Activated CD8-positive, alpha-beta T cell treated with anti-CD3 and anti-CD28 coated beads for 36 hours (primary cell): Measurements from ENCODE around the gene MEIS1. TPM values are rescaled to one million over a fixed set of nuclear protein-coding genes. Genes with fewer than 3 reads are reported as not detected.

Experiments
- ATAC-seq: fragments of 200-7000 bp; cut with Tn5 transposase; one replicate; pipeline ENCODE4 v1.10.0; 2021; ENCODE audit warnings: mild to moderate bottlenecking, moderate library complexity
- CTCF ChIA-PET: fragments of 350-600 bp; sonication (Branson Sonifier 250); formaldehyde crosslinking; loops from one replicate; lab custom pipeline; 2021; ENCODE audit warnings: antibody characterized with exemption; lab: Charles Lee
- POLR2A ChIA-PET: fragments of 350-600 bp; sonication (Branson Sonifier 250); formaldehyde crosslinking; loops from one replicate; lab custom pipeline; 2021; ENCODE audit warnings: antibody characterized with exemption; lab: Charles Lee
- DNase-seq: peaks from one replicate; pipeline ENCODE4 v3.0.0-alpha.2; 2020
- H3K27ac Mint-ChIP-seq: one replicate; pipeline ENCODE4 v1.8.0; 2021; ENCODE audit warnings: mild to moderate bottlenecking, mixed read lengths
- H3K27me3 Mint-ChIP-seq: one replicate; pipeline ENCODE4 v1.8.0; 2021; ENCODE audit warnings: mixed read lengths
- H3K36me3 Mint-ChIP-seq: one replicate; pipeline ENCODE4 v1.8.0; 2021; ENCODE audit warnings: low read depth, mixed read lengths
- H3K4me1 Mint-ChIP-seq: one replicate; pipeline ENCODE4 v1.8.0; 2021; ENCODE audit warnings: low read depth, mixed read lengths
- H3K4me3 Mint-ChIP-seq: one replicate; pipeline ENCODE4 v1.8.0; 2021; ENCODE audit warnings: mild to moderate bottlenecking, moderate library complexity, mixed read lengths
- H3K9me3 Mint-ChIP-seq: one replicate; pipeline ENCODE4 v1.8.0; 2021; ENCODE audit warnings: mixed read lengths
- intact Hi-C: fragments of 100-400 bp; cut with micrococcal nuclease; formaldehyde crosslinking; loops from one replicate; pipeline ENCODE4 v1.10.0; 2022
- total RNA-seq, 2 experiments: library from RNA; stranded (reverse); gene quantifications; one replicate each; pipeline ENCODE4 v1.2.3, GENCODE V29; 2021
- TF ChIP-seq, protein P1 (sequence below): fragments of 200-600 bp; IDR thresholded peaks from one replicate; pipeline ENCODE4 v1.8.0; 2022; ENCODE audit warnings: antibody characterized with exemption, mild to moderate bottlenecking

The MEIS1 gene
- total RNA-seq, 2 experiments from 2014 or later = not detected

DNA sequence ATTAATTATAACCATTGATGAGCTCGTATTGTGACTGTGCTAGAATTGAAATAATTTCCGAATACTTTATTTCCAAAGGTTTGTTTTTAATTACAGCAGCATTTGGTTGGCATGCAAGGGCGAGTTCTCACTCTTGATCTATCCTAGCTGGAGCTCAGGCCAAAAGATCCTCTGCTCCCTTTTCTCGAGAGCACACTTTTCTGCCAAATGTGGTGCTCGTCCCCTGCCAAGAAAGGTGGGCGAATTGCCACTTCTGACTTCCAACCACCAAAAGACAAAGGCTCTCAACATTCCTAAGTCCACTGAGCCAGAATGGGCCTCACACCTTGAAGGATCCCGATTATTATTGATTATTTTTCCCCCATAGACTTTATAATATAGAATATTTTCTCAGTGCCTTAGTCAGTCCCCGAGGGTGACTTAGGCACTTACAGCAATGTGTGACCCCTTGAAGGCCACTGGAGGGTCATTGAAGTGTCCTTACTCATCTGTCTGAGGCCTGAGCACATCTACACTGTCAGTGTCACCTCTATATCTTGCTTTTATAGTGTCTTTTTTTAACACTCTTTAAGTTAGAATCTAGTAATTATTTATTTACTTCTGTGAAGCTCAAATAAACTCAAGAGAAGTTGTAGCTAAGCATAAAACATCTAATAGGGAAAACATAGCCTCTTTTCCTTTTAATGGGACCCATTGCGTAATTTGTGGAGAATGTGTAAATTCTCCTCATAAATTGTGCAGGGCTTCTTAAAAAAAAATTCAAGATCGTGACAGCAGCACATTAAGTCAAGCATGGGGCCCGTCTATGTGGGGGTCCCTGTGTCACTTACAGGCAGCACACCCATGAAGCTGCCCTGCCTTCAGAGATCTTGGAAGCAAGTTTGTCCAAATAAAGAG lies 98.3 kb downstream of the MEIS1 start:
- TF ChIP-seq, protein P1, sequence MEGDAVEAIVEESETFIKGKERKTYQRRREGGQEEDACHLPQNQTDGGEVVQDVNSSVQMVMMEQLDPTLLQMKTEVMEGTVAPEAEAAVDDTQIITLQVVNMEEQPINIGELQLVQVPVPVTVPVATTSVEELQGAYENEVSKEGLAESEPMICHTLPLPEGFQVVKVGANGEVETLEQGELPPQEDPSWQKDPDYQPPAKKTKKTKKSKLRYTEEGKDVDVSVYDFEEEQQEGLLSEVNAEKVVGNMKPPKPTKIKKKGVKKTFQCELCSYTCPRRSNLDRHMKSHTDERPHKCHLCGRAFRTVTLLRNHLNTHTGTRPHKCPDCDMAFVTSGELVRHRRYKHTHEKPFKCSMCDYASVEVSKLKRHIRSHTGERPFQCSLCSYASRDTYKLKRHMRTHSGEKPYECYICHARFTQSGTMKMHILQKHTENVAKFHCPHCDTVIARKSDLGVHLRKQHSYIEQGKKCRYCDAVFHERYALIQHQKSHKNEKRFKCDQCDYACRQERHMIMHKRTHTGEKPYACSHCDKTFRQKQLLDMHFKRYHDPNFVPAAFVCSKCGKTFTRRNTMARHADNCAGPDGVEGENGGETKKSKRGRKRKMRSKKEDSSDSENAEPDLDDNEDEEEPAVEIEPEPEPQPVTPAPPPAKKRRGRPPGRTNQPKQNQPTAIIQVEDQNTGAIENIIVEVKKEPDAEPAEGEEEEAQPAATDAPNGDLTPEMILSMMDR = no peak
- DNase-seq (no peak), ATAC-seq (no peak)
- ChIA-PET CTCF (no interaction called here), POLR2A (no interaction called here)
- Mint-ChIP-seq H3K4me3 (no peak overlapping the region), H3K4me1 (no peaks in the 10 kb centered on the region), H3K36me3 (no peaks in the 10 kb centered on the region), H3K9me3 (no peaks in the 10 kb centered on the region), H3K27ac (no peak overlapping the region), H3K27me3 (no peaks in the 10 kb centered on the region)
- intact Hi-C loops = no loop called here

- ATAC-seq (no peak), DNase-seq (no peak)
- Mint-ChIP-seq H3K27me3 (no peaks in the 10 kb centered on the region), H3K4me3 (no peak overlapping the region), H3K36me3 (no peaks in the 10 kb centered on the region), H3K9me3 (no peaks in the 10 kb centered on the region), H3K4me1 (no peaks in the 10 kb centered on the region), H3K27ac (no peak overlapping the region)
- ChIA-PET POLR2A (no interaction called here), CTCF (no interaction called here)
- intact Hi-C loops = no loop called here
- TF ChIP-seq, protein P1 = no peak
These were observed 99.5 kb downstream of the MEIS1 start for GRCh38 chr2:66534461-66534860.

DNA sequence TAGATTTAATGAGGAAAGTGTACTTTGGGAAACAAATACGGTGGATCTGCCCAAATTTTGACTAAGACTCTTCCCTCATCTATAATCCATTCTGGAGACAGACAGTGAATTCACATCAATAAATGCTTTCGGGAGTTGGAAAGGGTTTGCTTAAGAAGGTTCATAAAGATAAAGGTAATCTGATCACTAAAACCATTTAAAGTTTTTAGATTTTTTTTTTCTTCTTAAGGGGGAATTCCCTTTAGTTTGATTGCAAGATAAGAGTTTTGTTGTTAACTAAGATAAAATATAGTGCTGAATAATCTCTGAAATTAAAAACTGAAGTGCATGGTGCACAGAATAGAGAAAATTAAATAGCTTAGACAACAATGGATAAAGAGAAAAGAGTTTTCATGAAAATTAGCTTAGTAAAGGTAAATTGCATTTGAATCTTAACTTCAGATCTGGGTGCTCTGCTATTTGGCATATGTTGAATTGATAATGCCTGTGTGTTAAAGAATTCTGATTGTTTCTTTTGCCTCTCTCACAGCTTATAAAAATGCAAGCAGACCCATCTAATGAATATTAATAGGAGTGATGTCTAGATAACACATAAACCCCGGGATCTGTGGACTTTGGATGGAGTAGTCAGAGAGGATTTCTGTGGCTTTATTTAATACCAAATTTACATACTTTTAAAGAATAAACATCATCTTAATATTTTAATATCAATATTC lies 100.8 kb downstream of the MEIS1 start:
- CTCF ChIA-PET = no interaction called here
- no peak for DNase-seq
- Mint-ChIP-seq H3K27me3 (no peaks in the 10 kb centered on the region), H3K9me3 (no peaks in the 10 kb centered on the region), H3K36me3 (no peaks in the 10 kb centered on the region), H3K4me1 (no peaks in the 10 kb centered on the region), H3K27ac (no peak overlapping the region), H3K4me3 (no peak overlapping the region)
- POLR2A ChIA-PET = no interaction called here
- ATAC-seq = no peak
- TF ChIP-seq, protein P1 = no peak
- intact Hi-C loops = no loop called here

DNA sequence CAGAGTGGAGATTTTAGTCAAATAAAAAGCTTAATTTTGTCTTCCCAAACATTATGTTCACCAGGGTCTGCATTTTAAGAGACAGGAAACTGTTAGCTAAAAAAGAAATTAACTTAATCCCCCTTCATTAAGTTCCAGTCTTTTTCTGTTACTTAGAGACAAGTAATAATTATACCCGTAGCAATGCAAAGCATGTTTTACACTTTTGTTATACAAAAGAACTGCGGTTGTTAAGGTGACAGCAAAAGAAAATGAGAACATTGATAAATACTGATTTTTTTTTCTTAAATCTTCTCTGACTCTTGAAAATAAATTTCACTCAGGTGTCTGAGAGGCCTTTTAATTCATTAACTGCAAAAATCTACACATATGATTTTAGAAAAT lies 101.4 kb downstream of the MEIS1 start:
- H3K4me1 Mint-ChIP-seq = no peaks in the 10 kb centered on the region
- DNase-seq = no peak
- H3K27ac Mint-ChIP-seq = no peak overlapping the region
- no peak overlapping the region for H3K4me3 Mint-ChIP-seq
- POLR2A ChIA-PET = no interaction called here
- intact Hi-C loops = no loop called here
- no peaks in the 10 kb centered on the region for H3K27me3 Mint-ChIP-seq
- TF ChIP-seq, protein P1 = no peak
- CTCF ChIA-PET = no interaction called here
- no peaks in the 10 kb centered on the region for H3K9me3 Mint-ChIP-seq
- no peak for ATAC-seq
- H3K36me3 Mint-ChIP-seq = no peaks in the 10 kb centered on the region

- no peak overlapping the region for H3K4me3 Mint-ChIP-seq
- no peak overlapping the region for H3K27ac Mint-ChIP-seq
- TF ChIP-seq, protein P1 = no peak
- H3K36me3 Mint-ChIP-seq = no peaks in the 10 kb centered on the region
- H3K4me1 Mint-ChIP-seq = no peaks in the 10 kb centered on the region
- CTCF ChIA-PET = no interaction called here
- ATAC-seq (no peak), DNase-seq (no peak)
- intact Hi-C loops = no loop called here
- POLR2A ChIA-PET = no interaction called here
- no peaks in the 10 kb centered on the region for H3K27me3 Mint-ChIP-seq
- no peaks in the 10 kb centered on the region for H3K9me3 Mint-ChIP-seq
These were observed 102.1 kb downstream of the MEIS1 start for GRCh38 chr2:66536997-66537396.
